Sigmoid colon (tissue), 4 donors: ENCODE results near the gene SCAF4.

Experiments
- EP300 ChIP-seq, 4 donors: sonication (generic); formaldehyde crosslinking; IDR thresholded peaks; one replicate each; pipeline ENCODE4 v1.6.1; 2017; ENCODE audit warnings: antibody characterized with exemption in 4 of 4
- TF ChIP-seq, protein P1 (sequence below), 4 experiments: fragments of 450-650 bp in 3 of 4; fragments of 200-600 bp in 1 of 4; IDR thresholded peaks; one replicate each; pipeline ENCODE4 v1.5.1; 2016 to 2019; ENCODE audit warnings: antibody characterized with exemption in 4 of 4, mild to moderate bottlenecking in 3 of 4, moderate library complexity in 2 of 4

DNA sequence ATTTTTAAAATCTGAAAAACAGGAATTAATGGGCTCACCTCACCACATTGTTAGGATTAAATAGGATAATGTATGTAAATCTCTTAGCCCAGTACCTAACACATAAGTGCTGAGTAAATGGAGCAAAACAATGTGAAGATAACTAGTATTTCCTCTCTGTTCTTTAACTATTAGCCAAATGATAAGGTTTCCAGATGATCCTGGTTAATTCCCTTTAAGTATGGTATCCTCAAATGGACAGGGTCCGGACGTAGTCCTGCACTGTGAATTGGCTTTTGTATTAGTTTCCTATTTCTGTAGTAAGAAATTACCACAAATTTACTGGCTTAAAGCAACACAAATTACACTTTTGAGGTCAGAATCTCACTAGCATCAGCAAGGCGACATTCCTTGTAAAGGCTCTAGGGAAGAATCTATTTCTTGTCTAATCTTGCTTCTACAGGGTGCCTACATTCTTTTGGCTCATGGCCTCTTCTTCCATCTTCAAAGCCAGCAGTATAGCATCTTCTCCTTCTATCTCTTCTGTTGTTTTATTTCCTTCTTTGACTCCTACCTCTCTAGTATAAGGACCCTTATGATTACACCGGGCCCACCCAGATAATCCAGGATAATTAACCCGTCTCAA lies 17.1 kb downstream of the SCAF4 start:
- TF ChIP-seq EP300 (IDR thresholded peaks at IDR 0.05), result no peak
- TF ChIP-seq, protein P1, sequence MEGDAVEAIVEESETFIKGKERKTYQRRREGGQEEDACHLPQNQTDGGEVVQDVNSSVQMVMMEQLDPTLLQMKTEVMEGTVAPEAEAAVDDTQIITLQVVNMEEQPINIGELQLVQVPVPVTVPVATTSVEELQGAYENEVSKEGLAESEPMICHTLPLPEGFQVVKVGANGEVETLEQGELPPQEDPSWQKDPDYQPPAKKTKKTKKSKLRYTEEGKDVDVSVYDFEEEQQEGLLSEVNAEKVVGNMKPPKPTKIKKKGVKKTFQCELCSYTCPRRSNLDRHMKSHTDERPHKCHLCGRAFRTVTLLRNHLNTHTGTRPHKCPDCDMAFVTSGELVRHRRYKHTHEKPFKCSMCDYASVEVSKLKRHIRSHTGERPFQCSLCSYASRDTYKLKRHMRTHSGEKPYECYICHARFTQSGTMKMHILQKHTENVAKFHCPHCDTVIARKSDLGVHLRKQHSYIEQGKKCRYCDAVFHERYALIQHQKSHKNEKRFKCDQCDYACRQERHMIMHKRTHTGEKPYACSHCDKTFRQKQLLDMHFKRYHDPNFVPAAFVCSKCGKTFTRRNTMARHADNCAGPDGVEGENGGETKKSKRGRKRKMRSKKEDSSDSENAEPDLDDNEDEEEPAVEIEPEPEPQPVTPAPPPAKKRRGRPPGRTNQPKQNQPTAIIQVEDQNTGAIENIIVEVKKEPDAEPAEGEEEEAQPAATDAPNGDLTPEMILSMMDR (IDR thresholded peaks at IDR 0.05), result no peak
